ENCODE measurements around the gene CD33.
"Not testable (repeated sequence)": the region's sequence is repeated elsewhere in the genome, so short reads cannot be mapped to it uniquely, and the experiment has no call there.

CD33 gene

DNA sequence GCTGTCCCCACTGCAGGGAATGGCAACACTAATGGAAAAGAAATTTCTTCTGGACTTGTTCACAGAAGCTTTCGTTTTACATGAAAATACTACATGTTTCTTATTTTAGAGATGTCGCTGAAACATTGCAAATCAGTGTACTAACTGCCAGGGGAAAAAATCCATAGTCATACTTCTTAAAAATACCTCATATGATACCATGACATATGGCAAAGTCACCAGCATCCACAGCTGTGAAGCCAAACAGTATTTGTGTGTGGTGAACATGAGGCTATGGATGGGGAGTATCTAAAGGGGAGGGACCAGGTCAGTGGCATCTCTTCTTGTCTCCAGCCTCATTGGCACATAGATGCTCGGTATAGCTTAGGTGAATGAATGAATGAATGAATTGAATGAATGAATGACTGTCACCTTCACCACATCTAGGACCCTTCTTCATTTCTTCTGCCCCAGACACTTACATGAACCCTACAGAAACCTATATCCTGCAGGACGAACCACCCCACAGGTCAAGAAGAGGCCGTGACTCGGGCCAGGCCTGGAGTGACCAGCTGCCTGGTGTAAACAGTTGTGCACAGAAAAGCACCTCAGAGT, 14.6 kb upstream of the CD33 start:
- in situ Hi-C loops (cut with MboI; ENCODE audit: low sequenced_read_pairs): no loop called here

DNA sequence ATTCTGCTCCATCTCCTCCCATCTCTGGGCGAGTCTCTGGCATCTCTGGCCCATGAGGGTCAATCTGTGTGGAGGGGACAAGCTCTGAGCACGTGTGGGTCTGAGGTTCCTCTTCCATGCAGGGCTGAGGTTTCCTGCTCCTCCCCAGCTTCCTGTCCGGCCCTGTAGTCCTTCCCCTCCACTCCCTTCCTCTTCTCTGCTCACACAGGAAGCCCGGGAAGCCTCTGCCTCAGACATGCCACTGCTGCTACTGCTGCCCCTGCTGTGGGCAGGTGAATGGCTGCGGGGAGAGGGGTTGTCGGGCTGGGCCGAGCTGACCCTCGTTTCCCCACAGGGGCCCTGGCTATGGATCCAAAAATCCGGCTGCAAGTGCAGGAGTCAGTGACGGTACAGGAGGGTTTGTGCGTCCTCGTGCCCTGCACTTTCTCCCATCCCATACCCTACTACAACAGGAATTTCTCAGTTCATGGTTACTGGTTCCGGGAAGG, 14.0 kb upstream of the CD33 start:
- in situ Hi-C loops (cut with MboI; ENCODE audit: low sequenced_read_pairs): not testable (repeated sequence)

- in situ Hi-C loops (cut with MboI; ENCODE audit: low sequenced_read_pairs): no loop called here
Measured at GRCh38 chr19:51211833-51212232, 13.0 kb upstream of the CD33 start.

GRCh38 chr19:51219307-51219706, 5.6 kb upstream of the CD33 start:
- in situ Hi-C loops (cut with MboI; ENCODE audit: low sequenced_read_pairs): no loop called here

- in situ Hi-C loops (cut with MboI; ENCODE audit: low sequenced_read_pairs): no loop called here
Measured at GRCh38 chr19:51219971-51220370, 4.9 kb upstream of the CD33 start.

DNA sequence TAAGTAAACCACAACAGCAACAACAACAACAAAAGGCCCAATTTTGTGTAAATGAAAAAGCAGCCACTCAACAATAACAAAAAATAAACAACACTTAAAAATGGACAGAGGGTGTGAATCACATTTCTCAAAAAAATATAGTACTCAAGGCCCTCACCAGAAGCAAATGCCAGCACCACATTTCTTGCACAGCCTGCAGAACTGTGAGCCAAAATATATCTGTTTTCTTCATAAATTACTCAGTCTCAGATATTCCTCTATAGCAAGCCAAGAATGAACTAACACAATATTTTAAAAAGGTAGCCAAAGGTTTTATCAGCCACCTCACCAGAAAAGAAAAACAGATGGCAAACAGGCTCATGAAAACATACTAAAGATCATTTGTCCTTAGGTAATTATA, 3.9 kb upstream of the CD33 start:
- in situ Hi-C loops (cut with MboI; ENCODE audit: low sequenced_read_pairs): no loop called here

- in situ Hi-C loops (cut with MboI; ENCODE audit: low sequenced_read_pairs): no loop called here
Measured at GRCh38 chr19:51224163-51224641, 678 bp upstream of the CD33 start.

DNA sequence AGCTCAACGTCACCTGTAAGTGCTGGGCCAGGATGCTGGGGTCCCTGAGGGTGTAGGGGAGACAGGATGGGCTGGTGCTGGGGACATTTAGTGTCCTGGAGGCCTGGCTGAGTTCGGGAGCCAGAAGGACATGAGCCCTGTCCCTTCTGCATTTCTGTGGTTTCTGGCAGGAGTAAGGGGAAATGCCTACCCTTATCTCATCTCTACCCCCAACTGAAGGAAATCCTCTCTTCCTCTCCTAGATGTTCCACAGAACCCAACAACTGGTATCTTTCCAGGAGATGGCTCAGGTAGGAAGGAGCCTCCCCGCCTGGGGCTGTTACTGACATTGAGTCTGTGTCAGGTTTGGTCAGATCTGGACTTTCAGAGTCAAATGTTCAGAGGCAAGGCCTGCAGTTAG, 1.2 kb downstream of the CD33 start:
- in situ Hi-C loops (cut with MboI; ENCODE audit: low sequenced_read_pairs): no loop called here

DNA sequence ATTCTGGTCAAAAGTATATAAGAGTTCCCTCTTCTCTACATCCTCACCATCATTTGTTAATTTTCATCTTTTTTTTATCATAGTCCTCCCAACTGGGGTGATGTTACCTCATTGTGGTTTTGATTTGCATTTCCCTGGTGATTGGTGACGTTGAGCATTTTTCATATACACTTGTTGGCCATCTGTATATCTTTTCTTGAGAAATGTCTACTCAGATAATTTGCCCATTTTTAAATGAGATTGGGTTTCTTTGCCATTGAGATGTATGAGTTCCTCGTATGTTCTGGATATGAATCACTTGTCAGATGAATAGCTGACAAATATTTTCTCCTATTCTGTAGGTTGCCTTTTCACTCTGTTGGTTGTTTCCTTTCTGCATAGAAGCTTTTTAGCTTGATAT, 2.4 kb downstream of the CD33 start:
- in situ Hi-C loops (cut with MboI; ENCODE audit: low sequenced_read_pairs): no loop called here

DNA sequence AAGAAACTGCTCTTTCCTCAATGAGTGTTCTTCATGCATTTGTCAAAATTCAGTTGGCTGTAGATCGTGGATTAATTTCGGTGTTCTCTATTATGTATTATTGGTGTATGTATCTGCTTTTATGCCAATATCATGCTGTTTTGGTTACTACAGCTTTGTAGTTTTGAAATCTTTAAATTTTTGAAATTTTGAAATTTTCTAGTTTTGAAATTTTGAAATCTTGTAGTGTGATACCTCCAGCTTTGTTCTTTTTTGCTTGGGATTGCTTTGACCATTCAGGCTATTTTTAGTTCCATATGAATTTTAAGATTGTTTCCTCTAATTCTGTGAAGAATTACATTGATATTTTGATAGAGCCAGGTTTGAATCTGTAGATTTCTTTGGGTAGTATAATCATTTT, 3.1 kb downstream of the CD33 start:
- in situ Hi-C loops (cut with MboI; ENCODE audit: low sequenced_read_pairs): no loop called here

DNA sequence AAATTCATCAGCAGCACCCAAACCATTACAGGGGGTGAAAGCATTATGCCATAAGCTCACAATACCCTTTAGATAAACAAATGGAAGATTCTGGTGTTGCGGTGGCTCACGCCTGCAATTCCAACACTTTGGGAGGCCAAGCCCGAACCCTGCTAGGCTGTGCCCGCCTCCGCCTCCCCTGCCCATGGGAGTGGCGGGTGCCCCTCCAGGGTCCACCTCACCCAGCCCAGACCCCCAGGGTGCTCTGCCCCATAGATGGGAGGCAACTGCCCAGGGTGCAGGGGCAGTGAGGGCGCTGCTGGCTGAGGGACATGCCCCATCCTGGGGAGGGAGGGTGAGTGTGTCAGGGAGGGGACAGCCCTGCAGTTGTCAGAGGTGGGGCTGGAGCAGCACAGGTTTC, 16.0 kb downstream of the CD33 start:
- in situ Hi-C loops (cut with MboI; ENCODE audit: low sequenced_read_pairs): no loop called here

- in situ Hi-C loops (cut with MboI; ENCODE audit: low sequenced_read_pairs): no loop called here
Measured at GRCh38 chr19:51242881-51243630, 18.2 kb downstream of the CD33 start.

DNA sequence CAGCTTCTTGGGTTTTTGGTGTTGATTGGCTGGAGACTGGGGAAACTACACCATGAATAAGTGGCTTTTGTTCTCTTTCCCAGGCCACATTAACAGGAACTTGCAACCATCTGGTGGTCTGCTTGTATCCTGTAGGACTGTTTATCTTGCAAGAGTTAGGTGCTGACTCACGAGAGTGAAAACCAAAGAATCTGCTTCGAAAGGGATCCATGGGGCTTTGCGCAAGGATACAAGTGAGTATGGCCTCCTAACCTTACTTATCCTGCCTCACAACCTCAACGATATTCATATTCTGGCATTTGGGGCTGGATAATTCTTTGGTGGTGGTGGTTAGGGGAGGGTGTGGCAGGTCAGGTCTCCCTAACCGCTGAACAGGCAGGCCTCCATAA, 21.3 kb downstream of the CD33 start:
- in situ Hi-C loops (cut with MboI; ENCODE audit: low sequenced_read_pairs): no loop called here

- in situ Hi-C loops (cut with MboI; ENCODE audit: low sequenced_read_pairs): no loop called here
Measured at GRCh38 chr19:51247972-51248590, 23.2 kb downstream of the CD33 start.

- in situ Hi-C loops (cut with MboI; ENCODE audit: low sequenced_read_pairs): loop anchor here (10.0 kb wide), 1 partner anchor 86 kb away; no protein-coding TSS in a partner anchor
Measured at GRCh38 chr19:51250786-51251467, 26.0 kb downstream of the CD33 start, which contains the start of gene SIGLECL1. Gene SIGLECL1, plus strand, starts transcription at chr19:51251080. Its CDS starts 12,993 bp downstream, at chr19:51264073.

GRCh38 chr19:51251468-51251820, 26.6 kb downstream of the CD33 start:
- in situ Hi-C loops (cut with MboI; ENCODE audit: low sequenced_read_pairs): loop anchor here (10.0 kb wide), 1 partner anchor 87 kb away; no protein-coding TSS in a partner anchor

- in situ Hi-C loops (cut with MboI; ENCODE audit: low sequenced_read_pairs): loop anchor here (10.0 kb wide), 1 partner anchor 88 kb away; no protein-coding TSS in a partner anchor
Measured at GRCh38 chr19:51252306-51253079, 27.6 kb downstream of the CD33 start.

- in situ Hi-C loops (cut with MboI; ENCODE audit: low sequenced_read_pairs): loop anchor here (10.0 kb wide), 1 partner anchor 88 kb away; no protein-coding TSS in a partner anchor
Measured at GRCh38 chr19:51253088-51253806, 28.4 kb downstream of the CD33 start.

DNA sequence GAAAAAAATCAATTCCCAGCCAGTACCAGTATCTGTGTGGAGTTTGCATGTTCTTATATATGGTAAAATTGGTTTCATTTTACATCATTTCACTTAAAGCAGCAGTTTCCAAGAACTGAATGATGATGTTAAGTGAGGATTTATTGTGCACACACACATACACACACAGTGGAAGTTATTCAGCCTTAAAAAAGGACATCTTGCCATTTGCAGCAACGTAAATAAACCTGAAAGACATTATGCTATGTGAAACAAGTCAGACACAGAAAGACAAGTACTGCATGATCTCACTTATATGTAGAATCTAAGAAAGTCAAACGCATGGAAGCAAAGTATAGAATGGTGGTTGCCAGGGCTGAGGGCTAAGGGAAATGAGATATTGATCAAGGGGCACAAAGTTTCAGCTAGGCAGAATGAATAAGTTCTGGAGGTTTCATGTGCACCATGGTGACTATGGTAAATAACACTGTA, 31.3 kb downstream of the CD33 start:
- in situ Hi-C loops (cut with MboI; ENCODE audit: low sequenced_read_pairs): loop anchor here (10.0 kb wide), 1 partner anchor 91 kb away; no protein-coding TSS in a partner anchor

Measured in HL-60/S4 treated with phorbol 12-myristate 13-acetate at 8.2 ng/mL for 4 days and 3 days (cell line).